ENCODE results near the gene ITGAE.
"Not testable (repeated sequence)": the region's sequence is repeated elsewhere in the genome, so short reads cannot be mapped to it uniquely, and the experiment has no call there.

ITGAE gene

DNA sequence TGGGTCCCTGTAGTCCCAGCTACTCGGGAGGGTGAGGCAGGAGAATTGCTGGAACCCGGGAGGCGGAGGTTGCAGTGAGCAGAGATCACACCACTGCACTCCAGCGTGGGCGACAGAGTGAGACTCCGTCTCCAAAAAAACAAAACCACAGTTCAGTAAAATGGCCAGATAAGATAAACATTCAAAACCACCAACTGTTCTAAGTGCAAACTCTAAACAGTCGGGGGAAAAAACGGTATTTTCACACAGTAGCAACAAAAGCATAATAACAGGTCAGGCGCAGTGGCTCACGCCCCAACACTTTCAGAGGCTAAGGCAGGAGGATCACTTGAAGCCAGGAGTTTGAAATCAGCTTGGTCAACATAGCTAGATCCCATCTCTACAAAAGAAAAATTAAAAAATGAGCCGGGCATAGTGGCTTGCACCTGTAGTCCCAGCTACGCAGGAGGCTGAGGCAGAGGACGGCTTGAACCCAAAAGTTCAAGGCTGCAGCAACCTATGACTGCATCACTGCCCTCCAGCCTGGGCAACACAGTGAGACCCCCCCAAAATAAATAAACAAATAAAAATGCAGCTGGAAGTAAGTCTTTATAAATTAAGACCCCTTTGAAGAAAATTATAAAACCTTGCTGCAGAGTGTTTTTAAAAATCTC lies 88.1 kb downstream of the ITGAE start:
- CTCF ChIA-PET: no interaction called here
- no peak for DNase-seq (ENCODE audit: low read depth, low spot score)
- POLR2A ChIA-PET: no interaction called here
- TF ChIP-seq, protein P1, sequence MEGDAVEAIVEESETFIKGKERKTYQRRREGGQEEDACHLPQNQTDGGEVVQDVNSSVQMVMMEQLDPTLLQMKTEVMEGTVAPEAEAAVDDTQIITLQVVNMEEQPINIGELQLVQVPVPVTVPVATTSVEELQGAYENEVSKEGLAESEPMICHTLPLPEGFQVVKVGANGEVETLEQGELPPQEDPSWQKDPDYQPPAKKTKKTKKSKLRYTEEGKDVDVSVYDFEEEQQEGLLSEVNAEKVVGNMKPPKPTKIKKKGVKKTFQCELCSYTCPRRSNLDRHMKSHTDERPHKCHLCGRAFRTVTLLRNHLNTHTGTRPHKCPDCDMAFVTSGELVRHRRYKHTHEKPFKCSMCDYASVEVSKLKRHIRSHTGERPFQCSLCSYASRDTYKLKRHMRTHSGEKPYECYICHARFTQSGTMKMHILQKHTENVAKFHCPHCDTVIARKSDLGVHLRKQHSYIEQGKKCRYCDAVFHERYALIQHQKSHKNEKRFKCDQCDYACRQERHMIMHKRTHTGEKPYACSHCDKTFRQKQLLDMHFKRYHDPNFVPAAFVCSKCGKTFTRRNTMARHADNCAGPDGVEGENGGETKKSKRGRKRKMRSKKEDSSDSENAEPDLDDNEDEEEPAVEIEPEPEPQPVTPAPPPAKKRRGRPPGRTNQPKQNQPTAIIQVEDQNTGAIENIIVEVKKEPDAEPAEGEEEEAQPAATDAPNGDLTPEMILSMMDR (IDR thresholded peaks at IDR 0.05; ENCODE audit: insufficient read depth, low read length, missing control alignments): no peak
- H3K4me3 ChIP-seq (ENCODE audit: low read depth, low read length): no peak overlapping the region

GRCh38 chr17:3710951-3711383 lies 90.0 kb downstream of the ITGAE start:
- DNase-seq (ENCODE audit: low read depth, low spot score): no peak
- ChIA-PET POLR2A (interaction anchor here (0.6 to 0.7 kb wide), 2 partner anchors 16 to 135 kb away, joined by 3 read pairs; no protein-coding TSS in a partner anchor), CTCF (interaction anchor here (0.6 to 1.5 kb wide), 3 partner anchors 10 to 117 kb away, joined by 3 to 7 read pairs (median 3); no protein-coding TSS in a partner anchor)
- TF ChIP-seq, protein P1 (IDR thresholded peaks at IDR 0.05; ENCODE audit: insufficient read depth, low read length, missing control alignments): no peak
- no peak overlapping the region for H3K4me3 ChIP-seq (ENCODE audit: low read depth, low read length)

- H3K4me3 ChIP-seq (ENCODE audit: low read depth, low read length): no peak overlapping the region
- ChIA-PET CTCF (no interaction called here), POLR2A (interaction anchor here (1.1 kb wide), 1 partner anchor 40 kb away, joined by 3 read pairs; the partner anchor contains the start of gene TAX1BP3)
- no peak for DNase-seq (ENCODE audit: low read depth, low spot score)
- TF ChIP-seq, protein P1 (IDR thresholded peaks at IDR 0.05; ENCODE audit: insufficient read depth, low read length, missing control alignments): no peak
These were observed 92.6 kb downstream of the ITGAE start for GRCh38 chr17:3708366-3708765.

- DNase-seq (ENCODE audit: low read depth, low spot score); POLR2A ChIA-PET; H3K4me3 ChIP-seq (ENCODE audit: low read depth, low read length); CTCF ChIA-PET: not testable (repeated sequence)
These were observed 95.3 kb downstream of the ITGAE start for GRCh38 chr17:3705718-3705984.

- no peak overlapping the region for H3K4me3 ChIP-seq (ENCODE audit: low read depth, low read length)
- no peak for DNase-seq (ENCODE audit: low read depth, low spot score)
- ChIA-PET POLR2A (no interaction called here), CTCF (no interaction called here)
- TF ChIP-seq, protein P1 (IDR thresholded peaks at IDR 0.05; ENCODE audit: insufficient read depth, low read length, missing control alignments): no peak
These were observed 95.9 kb downstream of the ITGAE start for GRCh38 chr17:3704931-3705717.

- CTCF ChIA-PET: interaction anchor here (2.1 kb wide), 1 partner anchor 9 kb away, joined by 7 read pairs; no protein-coding TSS in a partner anchor
- DNase-seq (ENCODE audit: low read depth, low spot score); H3K4me3 ChIP-seq (ENCODE audit: low read depth, low read length); POLR2A ChIA-PET: not testable (repeated sequence)
These were observed 98.9 kb downstream of the ITGAE start for GRCh38 chr17:3702041-3702539.

GRCh38 chr17:3699951-3700350 lies 101.0 kb downstream of the ITGAE start:
- TF ChIP-seq, protein P1 (IDR thresholded peaks at IDR 0.05; ENCODE audit: insufficient read depth, low read length, missing control alignments): no peak
- POLR2A ChIA-PET: interaction anchor here (0.7 kb wide), 1 partner anchor 32 kb away, joined by 5 read pairs; no protein-coding TSS in a partner anchor

More at GRCh38 chr17:3699951-3700350, 101.0 kb downstream of the ITGAE start:
- CTCF ChIA-PET: no interaction called here
- no peak overlapping the region for H3K4me3 ChIP-seq (ENCODE audit: low read depth, low read length)
- no peak for DNase-seq (ENCODE audit: low read depth, low spot score)

Measured in AG04449 (cell line).